GM18508 (cell line): ENCODE measurements around the gene CABP4.

Source experiments
- ATAC-seq: cut with Tn5 transposase; IDR thresholded peaks from one replicate; pipeline ENCODE4 v1.9.1; 2021; ENCODE audit warnings: moderate number of reproducible peaks; ENCODE audit not compliant: insufficient read depth, unreplicated experiment

Gene CABP4

GRCh38 chr11:67455054-67455453 lies at the start of gene CABP4:
TSS of gene CABP4 (plus strand) at chr11:67455354. CDS start at chr11:67455424, 70 bp downstream.
- ATAC-seq: no peak

DNA sequence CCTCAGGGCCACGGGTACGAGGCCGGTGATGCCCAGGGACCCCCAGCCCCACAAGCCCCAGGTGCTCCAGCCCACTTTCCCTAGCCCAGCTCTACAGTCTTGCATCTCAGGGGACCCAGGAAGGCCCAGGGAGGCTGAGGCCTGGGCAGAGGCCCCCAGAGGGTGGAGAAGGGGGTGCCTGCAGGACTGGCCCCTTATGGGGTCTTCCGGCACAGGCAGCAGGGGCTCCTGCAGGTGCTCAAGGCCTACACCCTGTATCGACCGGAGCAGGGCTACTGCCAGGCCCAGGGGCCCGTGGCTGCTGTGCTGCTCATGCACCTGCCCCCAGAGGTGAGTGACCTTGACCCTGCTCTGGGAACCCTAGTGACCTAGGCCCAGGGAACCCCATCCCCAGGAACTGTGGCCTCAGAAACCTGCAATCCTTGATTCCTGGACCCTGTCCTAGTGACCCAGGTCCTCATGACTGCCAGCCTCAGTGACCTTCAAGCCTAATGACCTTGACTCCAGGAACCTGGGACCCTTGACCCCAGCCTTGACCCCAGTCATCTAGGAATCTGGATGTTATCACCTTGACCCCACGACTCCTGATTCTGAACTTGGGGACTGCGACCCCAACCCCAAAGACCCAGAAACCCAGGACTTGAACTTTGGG lies 49.3 kb upstream of the CABP4 start:
- no peak for ATAC-seq

- ATAC-seq: no peak
Measured at GRCh38 chr11:67406420-67406968, 48.7 kb upstream of the CABP4 start.

GRCh38 chr11:67406969-67407687 lies 48.0 kb upstream of the CABP4 start:
- no peak for ATAC-seq

- no peak for ATAC-seq
Measured at GRCh38 chr11:67407688-67408163, 47.4 kb upstream of the CABP4 start.

- no peak for ATAC-seq
Measured at GRCh38 chr11:67408437-67409200, 46.5 kb upstream of the CABP4 start.

GRCh38 chr11:67409261-67409666 lies 45.9 kb upstream of the CABP4 start:
- ATAC-seq: no peak

DNA sequence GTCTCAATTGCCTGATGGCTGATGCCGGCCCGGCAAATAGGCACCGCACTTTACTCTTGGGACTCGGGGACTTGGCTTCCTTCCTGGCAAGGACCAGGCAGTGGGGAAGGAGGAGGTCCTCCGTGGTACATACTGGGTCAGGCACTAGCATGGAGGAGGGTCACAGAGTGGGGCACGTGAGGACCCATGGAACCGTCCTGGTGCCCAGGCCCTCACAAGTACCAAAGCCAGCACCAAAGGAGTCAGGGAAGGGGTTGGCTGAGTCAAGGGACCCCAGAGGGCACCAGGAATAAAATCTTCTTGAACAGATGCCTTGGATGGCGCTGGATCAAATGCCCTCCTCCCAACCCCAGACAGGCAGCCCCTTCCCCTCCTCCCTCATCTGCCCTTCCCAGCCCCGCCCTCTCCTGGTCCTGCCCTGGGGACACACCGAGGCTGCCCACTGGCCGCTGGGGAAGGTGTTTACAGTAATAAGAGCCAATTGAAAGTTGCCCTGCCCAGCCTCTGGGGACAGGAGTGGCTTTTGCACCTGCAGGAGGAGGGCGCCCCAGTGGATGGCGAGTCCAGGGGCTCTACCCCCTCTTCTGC lies 45.3 kb upstream of the CABP4 start:
- no peak for ATAC-seq

DNA sequence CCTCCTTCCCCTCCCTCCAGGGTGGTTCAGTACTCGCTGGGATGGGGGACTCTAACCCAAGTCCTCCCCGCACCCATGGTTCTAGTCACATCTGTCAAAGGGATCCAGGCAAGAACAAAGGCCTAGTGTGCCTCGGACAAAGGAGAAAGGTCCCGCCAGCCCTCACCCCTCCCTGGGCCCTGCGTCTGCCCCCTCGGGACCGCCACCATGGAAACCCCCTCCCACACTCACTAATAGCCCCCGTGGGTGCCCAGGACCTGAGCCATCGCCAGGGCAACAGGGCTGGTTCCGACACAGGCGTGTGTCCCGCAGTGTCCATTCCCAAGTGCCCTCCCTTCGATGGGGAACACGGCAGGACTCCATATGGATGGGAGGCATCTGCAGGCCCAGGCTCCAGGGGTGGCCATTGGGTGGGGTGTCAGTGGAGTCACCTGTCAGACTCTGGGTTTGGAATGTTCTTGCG lies 44.8 kb upstream of the CABP4 start:
- ATAC-seq: no peak

DNA sequence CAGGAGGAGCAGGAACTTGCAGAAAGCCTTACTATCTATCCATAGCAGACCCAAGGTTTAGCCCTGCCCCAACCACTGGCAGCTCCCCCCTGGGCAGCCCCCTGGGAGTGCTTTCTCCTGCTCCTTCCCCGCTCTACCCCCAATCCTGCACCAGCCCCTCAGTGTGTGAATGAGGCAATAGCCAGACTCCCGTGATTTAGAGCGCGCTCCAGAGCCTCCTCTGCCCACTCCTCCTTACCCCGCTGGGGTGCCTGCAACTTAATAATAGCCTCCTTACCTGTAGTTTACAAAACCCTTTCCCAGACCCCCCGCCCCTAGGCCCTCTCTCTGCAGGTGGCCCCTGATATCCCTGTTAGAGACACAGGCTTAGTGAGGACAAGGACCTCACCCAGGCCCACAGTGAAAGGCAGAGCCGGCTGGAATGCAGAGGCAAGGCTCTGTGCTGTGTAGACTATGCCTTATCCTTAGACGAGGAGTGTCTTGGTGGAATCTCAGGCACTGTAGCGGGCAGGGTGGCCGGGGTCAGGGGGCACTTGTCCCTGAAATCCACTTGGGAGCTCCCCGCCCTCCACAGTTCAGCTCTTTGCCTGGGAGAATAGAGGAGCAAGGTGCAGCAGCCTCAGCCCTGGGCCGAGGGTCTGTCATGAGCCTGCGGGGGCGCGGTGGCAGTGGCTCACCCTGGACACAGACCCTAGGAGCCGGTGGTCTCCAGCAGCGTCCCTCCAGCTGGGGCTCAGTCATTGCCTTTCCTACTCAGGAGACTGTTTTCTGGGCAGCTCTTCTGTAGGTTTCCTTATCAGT lies 44.0 kb upstream of the CABP4 start:
- no peak for ATAC-seq

DNA sequence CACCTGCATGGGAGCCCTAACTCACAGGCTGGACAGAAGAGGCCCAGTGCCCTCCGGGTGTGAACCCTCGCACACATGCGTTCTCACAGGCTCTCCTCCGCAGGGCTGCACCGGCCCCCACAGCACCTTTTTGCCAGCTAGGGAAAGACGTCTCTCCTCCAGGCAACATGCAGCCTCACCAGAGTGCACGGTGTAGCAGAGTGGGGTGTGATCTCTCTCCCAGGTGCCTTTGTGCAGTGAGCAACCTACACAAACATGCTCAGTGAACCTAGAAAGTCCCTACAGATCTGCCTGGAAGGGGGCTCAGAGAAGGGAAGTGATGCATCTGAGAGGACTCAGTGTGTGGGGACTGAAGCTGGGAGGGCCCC lies 43.4 kb upstream of the CABP4 start:
- ATAC-seq: no peak

DNA sequence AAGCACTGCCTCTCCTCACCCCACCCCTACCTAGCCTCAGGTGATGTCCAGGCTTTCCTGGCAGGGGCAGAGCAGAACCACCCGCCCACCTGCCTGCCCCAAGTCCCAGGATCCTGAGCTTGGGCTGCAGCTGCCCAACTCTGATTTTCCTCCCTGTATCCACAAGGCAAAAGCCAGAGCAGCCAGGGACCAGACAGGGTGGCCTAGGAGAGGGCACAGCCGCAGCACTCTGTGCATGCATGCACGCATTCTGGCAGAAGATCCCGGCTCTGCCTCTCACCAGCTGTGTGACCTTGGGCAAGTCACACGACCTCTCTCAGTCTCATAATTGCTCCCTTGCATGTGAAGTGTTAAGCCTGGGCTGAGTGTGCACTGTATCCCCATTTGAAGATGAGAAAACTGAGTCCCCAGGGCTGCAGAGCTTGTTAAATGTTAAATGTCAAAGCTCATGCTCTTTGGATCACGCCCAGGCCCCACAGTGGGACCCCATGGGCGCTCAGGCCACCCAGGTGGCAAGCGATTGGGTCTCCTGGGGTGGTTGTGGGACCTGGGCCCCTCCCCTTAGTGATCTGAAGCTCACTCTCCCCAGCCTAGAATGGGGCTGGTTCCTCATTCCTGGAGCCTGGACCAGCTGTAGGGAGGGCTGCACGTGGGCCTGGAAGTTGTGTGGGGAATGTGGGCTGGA lies 42.5 kb upstream of the CABP4 start:
- ATAC-seq: no peak

GRCh38 chr11:67413266-67413849 lies 41.8 kb upstream of the CABP4 start:
- no peak for ATAC-seq

DNA sequence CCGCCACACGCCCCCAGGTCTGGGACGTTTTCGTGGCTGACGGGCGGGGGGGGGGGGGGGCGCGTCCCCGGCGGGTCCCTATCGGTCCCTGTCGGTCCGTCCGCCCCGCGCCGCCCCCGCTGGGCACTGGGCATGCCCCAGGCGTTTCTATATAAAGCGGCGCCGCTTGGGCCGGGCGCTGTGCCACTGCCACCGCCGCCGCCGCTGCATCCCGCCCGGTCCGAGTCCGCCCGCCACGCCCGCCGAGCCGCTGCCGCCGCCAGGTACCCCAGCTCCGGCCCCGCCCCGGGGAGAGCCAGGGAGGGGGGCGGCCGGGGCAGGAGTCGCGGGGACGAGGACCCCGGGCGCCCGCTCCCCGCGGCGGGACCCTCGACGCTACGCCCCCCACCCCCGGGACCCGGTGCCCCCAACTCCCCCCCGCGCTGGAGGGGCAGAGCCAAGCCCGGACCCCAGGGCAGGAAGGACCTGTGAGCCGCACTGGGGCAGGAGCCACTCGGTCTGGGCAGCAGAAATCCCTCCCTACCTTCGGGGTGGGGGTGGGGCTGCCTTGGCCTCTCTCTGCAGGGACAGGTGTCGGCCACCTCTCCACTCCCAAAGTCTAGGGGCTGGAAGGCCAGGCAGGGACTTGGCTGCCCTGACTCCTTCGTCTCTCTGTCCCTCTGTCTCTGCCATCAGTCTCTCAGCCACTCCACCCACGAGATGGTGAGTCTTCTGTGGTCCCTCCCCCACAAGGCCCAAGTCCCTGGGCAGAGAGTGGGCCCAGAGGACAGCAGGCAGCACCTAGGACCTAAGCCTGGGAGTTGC lies 39.5 kb upstream of the CABP4 start, which contains the start of gene CARNS1:
Gene CARNS1, plus strand, starts transcription at position 178 of the 804 bp plus-strand sequence. Its CDS starts 522 bp downstream, at position 700.
- no peak for ATAC-seq

DNA sequence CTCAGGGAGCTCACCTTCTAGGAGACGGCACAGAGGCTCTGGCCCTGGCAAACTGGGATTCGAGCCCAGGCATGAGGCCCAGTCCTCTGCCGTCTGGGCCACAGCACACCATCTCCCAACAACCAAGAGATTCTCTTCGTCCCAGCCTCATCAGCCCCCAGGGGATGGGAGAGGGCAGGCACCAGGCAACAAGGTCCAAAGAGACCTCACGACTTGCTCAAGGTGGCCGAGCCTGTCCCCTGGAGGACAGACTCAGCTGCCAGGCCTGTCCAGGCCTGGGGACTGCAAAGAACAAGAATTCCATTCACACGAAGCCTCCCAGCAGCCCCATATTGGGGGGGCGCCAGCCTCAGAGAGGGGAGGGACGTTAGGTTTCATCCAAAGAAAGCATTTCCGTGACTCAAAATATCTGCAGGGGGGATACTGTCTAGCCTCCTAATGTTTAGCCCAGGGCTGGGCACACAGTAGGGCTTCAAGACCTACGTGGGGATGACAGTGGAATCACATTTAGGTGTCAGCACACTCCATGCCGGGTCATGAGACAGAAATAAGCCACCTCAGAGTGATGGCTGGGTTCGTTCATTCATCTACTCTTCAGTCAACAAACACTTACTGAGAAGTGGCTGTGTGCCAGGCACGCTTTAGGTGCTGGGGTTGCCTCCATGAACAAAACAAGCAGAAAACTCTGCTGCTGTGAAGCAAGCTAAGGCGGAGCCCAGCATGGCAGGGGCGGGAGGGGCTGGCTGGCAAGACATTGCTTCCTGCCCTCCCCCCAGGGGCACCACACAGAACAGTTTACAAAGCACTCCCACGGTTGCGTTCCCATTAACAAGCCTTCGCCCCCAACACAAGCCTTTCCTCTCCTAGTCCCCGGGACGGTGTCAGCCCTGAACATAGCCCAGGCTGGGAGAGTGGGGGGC lies 38.5 kb upstream of the CABP4 start:
- no peak for ATAC-seq

DNA sequence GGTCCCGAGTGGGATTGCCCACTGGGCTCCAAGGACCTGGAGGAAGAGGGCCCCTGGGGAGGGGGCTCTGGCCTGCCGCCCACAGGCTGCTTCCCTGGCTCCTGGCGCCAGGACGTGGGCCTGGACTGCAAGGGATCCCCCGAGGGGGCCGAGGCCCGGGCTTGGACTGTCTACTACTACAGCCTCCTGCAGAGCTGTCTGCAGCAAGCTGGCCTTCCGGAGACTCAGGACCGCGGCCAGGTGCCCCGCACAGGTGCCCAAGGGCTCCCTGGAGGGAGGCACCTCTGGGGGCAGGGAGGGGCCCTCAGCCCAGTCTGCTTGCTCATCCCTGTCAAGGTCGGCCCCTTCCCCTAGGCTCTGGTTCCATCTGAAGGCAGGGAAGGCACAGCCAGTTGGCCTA lies 37.7 kb upstream of the CABP4 start:
- no peak for ATAC-seq
